ENCODE results near the gene LNX1. TPM values are rescaled to one million over a fixed set of nuclear protein-coding genes. Genes with fewer than 3 reads are reported as not detected.

Gene LNX1
- polyA plus RNA-seq, 1 donor, result 14.3 TPM

- DNase-seq, result no peak
Measured at GRCh38 chr4:53601251-53601764, 10.0 kb upstream of the LNX1 start.

GRCh38 chr4:53599632-53600031 lies 8.3 kb upstream of the LNX1 start:
- no peak for DNase-seq

GRCh38 chr4:53598901-53599300 lies 7.6 kb upstream of the LNX1 start:
- no peak for DNase-seq

- DNase-seq, result no peak
Measured at GRCh38 chr4:53598483-53598882, 7.2 kb upstream of the LNX1 start.

GRCh38 chr4:53596901-53597300 lies 5.6 kb upstream of the LNX1 start:
- no peak for DNase-seq

GRCh38 chr4:53595834-53596233 lies 4.5 kb upstream of the LNX1 start:
- no peak for DNase-seq

- DNase-seq, result no peak
Measured at GRCh38 chr4:53595204-53595603, 3.9 kb upstream of the LNX1 start.

- DNase-seq, result no peak
Measured at GRCh38 chr4:53593765-53594164, 2.5 kb upstream of the LNX1 start.

GRCh38 chr4:53592686-53593501 lies 1.6 kb upstream of the LNX1 start:
- DNase-seq, result no peak

GRCh38 chr4:53592122-53592521 lies 836 bp upstream of the LNX1 start:
- DNase-seq, result no peak

- DNase-seq, result no peak
Measured at GRCh38 chr4:53590187-53590586, 1.1 kb downstream of the LNX1 start.

GRCh38 chr4:53589511-53589910 lies 1.8 kb downstream of the LNX1 start:
- DNase-seq, result no peak

- DNase-seq, result no peak
Measured at GRCh38 chr4:53587135-53587534, 4.2 kb downstream of the LNX1 start.

GRCh38 chr4:53586121-53586816 lies 5.0 kb downstream of the LNX1 start:
- no peak for DNase-seq

GRCh38 chr4:53584658-53585057 lies 6.6 kb downstream of the LNX1 start:
- no peak for DNase-seq

GRCh38 chr4:53583513-53583912 lies 7.8 kb downstream of the LNX1 start:
- DNase-seq, result no peak

GRCh38 chr4:53582194-53582593 lies 9.1 kb downstream of the LNX1 start:
- no peak for DNase-seq

GRCh38 chr4:53580274-53580673 lies 11.0 kb downstream of the LNX1 start:
- no peak for DNase-seq

- DNase-seq, result no peak
Measured at GRCh38 chr4:53579826-53580225, 11.5 kb downstream of the LNX1 start.

GRCh38 chr4:53576676-53577372 lies 14.5 kb downstream of the LNX1 start:
- peak; percentile 60 for DNase-seq

GRCh38 chr4:53576071-53576617 lies 15.1 kb downstream of the LNX1 start:
- no peak for DNase-seq

- no peak for DNase-seq
Measured at GRCh38 chr4:53575552-53575951, 15.7 kb downstream of the LNX1 start.

- no peak for DNase-seq
Measured at GRCh38 chr4:53574528-53574927, 16.8 kb downstream of the LNX1 start.
